Spinal cord (tissue), 10 donors: ENCODE data around the gene NCEH1. TPM values are rescaled to one million over a fixed set of nuclear protein-coding genes. Genes with fewer than 3 reads are reported as not detected.
"Not testable (repeated sequence)": the region's sequence is repeated elsewhere in the genome, so short reads cannot be mapped to it uniquely, and the experiment has no call there.

Source experiments
- DNase-seq, 6 donors: peaks; one replicate each; pipeline versions ENCODE4 v3.0.0 to v3.0.0-alpha.2; 2013 to 2015; ENCODE audit warnings: low spot score in 6 of 6, low read depth in 4 of 6
- H3K27ac ChIP-seq: one replicate; pipeline ENCODE4 v1.5.1; 2013; ENCODE audit warnings: low read depth, low read length, control low read depth
- H3K27me3 ChIP-seq: one replicate; pipeline ENCODE4 v1.6.1; 2013; ENCODE audit warnings: low read length; ENCODE audit not compliant: control insufficient read depth, insufficient read depth
- H3K36me3 ChIP-seq: one replicate; pipeline ENCODE4 v1.6.1; 2013; ENCODE audit warnings: low read length; ENCODE audit not compliant: control insufficient read depth, insufficient read depth
- H3K4me1 ChIP-seq: one replicate; pipeline ENCODE4 v1.6.1; 2013; ENCODE audit warnings: low read length; ENCODE audit not compliant: control insufficient read depth, insufficient read depth
- H3K4me3 ChIP-seq: one replicate; pipeline ENCODE4 v1.5.1; 2013; ENCODE audit warnings: low read depth, low read length, control low read depth
- H3K9me3 ChIP-seq: one replicate; pipeline ENCODE4 v1.6.1; 2013; ENCODE audit warnings: low read length; ENCODE audit not compliant: control insufficient read depth, insufficient read depth
- WGBS: methylation state at CpG from one replicate; pipeline ENCODE4 v1.1.5; 2013; ENCODE audit warnings: missing lambda C conversion rate; ENCODE audit not compliant: insufficient coverage; 5-methylcytosine and 5-hydroxymethylcytosine counted together
- long read RNA-seq, 4 donors: transcript quantifications; one replicate each; lab custom pipeline, GENCODE V29; 2026
- polyA plus RNA-seq, 2 donors: library from polyadenylated mRNA; unstranded; fragments of 120-200 nt; gene quantifications; one replicate each; pipeline ENCODE4 v1.2.1, GENCODE V29; 2013; ENCODE audit not compliant: insufficient read length in 2 of 2
- total RNA-seq, 2 donors: library from RNA; depleted of rRNA in 1 of 2; stranded (reverse); fragments of 120-200 nt in 1 of 2; fragments of >200 nt in 1 of 2; gene quantifications; one replicate each; pipeline versions ENCODE4 v1.2.3 to v1.2.4, GENCODE V29; 2013 to 2014
- donor health status: healthy.

NCEH1 gene
- total RNA-seq (10 to 100 TPM in 1 of 2 donors, 1 to 10 TPM in 1; 4.0 to 16.3 TPM), polyA plus RNA-seq (10 to 100 TPM; 10.1 to 12.8 TPM)
- long read RNA-seq, donor 1, full-length matches to known transcripts, result 5 of 5 reads
- long read RNA-seq, donor 1, partial matches to known transcripts, result 0 of 5 reads
- long read RNA-seq, donor 1, other reads (novel, unspliced or antisense), result 0 of 5 reads
- long read RNA-seq, donor 2, full-length matches to known transcripts, result 2 of 2 reads
- long read RNA-seq, donor 2, partial matches to known transcripts, result 0 of 2 reads
- long read RNA-seq, donor 2, other reads (novel, unspliced or antisense), result 0 of 2 reads
- long read RNA-seq, donor 3, full-length matches to known transcripts, result 1 of 1 reads
- long read RNA-seq, donor 3, partial matches to known transcripts, result 0 of 1 reads
- long read RNA-seq, donor 3, other reads (novel, unspliced or antisense), result 0 of 1 reads
- long read RNA-seq, donor 4, result 0 reads

DNA sequence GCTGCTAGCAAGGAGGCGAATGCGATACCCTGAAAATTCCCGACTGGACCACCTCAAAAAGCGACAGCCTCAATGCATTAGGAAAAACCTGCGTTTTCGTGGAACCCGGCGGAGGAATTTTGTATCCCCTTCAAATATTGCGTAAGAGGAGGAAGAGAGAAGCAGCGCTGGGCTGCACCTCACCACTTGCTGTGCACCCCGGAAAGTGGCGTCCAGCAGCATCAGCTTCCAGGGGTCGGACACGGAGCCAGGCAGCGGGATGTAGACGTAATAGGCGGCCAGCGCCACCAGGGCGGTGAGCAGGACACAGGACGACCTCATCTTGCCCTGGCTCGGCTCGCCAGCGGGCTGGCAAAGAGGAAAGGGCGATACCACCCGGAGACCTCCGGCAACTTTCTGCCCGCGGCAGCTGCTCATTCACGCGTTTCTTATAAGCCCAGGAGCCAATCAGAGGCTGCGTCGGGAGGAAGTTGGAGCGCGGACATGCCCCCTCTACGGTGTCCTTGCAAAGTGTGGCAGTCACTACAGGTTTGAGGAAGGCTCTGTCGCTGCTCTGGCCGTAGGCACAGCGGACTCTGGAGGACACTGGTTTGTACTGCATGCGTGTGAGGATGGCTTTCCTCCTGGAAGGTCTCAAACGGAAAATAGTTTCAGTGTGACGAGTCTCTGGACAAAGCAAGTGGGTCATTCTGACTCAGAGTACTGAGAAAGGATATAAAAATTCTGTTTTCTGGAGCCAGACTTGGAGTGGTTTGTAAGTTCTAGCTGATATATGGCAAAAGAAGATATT is at the start of gene NCEH1:
Gene NCEH1, minus strand, starts transcription at position 404 of the 790 bp plus-strand sequence. Its CDS starts 83 bp downstream, at position 321.
- peak; percentile 77 to 97 (median 85) for DNase-seq
- Histone ChIP-seq H3K36me3 (no peaks in the 10 kb centered on the region), H3K4me1 (peaks cover 2% of the 10 kb centered on the region), H3K9me3 (no peaks in the 10 kb centered on the region), H3K4me3 (peak within 1 kb of the TSS; percentile 96), H3K27me3 (no peaks in the 10 kb centered on the region), H3K27ac (peak within 1 kb of the TSS; percentile 89)
- WGBS, result 0% methylated on average over 41 of the region's 41 CpGs

GRCh38 chr3:172760416-172760815 is 49.5 kb upstream of the NCEH1 start:
- not testable (repeated sequence) for H3K4me1 ChIP-seq, H3K36me3 ChIP-seq, DNase-seq, H3K27ac ChIP-seq, H3K27me3 ChIP-seq, H3K4me3 ChIP-seq, H3K9me3 ChIP-seq
- WGBS, result 100% methylated on average over 2 of the region's 6 CpGs

DNA sequence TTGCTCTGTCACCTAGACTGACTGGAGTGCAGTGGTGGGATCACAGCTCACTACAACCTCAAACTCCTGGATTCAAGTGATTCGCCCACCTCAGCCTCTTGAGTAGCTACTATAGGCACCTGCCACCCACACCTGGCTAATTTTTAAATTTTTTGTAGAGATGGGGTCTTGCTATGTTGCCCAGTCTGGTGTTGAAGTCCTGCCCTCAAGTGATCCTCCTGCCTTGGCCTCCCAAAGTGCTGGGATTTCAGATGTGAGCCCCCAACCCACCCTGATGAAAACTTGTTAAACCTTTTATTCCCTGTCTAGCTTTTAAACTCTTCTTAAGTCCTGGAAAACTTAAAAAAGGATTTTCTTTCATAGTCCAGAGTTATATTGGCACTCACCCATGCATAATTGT is 42.3 kb upstream of the NCEH1 start:
- DNase-seq, result no peak
- Histone ChIP-seq H3K36me3 (no peaks in the 10 kb centered on the region), H3K4me3 (no peak overlapping the region), H3K4me1 (peaks cover 10% of the 10 kb centered on the region), H3K27ac (no peak overlapping the region), H3K9me3 (no peaks in the 10 kb centered on the region), H3K27me3 (no peaks in the 10 kb centered on the region)
- WGBS, result no CpG with 5 or more reads among the region's 1 CpG

GRCh38 chr3:172752651-172753050 is 41.8 kb upstream of the NCEH1 start:
- no peak overlapping the region for H3K4me3 ChIP-seq
- DNase-seq, result no peak
- no CpG with 5 or more reads among the region's 1 CpG for WGBS

DNA sequence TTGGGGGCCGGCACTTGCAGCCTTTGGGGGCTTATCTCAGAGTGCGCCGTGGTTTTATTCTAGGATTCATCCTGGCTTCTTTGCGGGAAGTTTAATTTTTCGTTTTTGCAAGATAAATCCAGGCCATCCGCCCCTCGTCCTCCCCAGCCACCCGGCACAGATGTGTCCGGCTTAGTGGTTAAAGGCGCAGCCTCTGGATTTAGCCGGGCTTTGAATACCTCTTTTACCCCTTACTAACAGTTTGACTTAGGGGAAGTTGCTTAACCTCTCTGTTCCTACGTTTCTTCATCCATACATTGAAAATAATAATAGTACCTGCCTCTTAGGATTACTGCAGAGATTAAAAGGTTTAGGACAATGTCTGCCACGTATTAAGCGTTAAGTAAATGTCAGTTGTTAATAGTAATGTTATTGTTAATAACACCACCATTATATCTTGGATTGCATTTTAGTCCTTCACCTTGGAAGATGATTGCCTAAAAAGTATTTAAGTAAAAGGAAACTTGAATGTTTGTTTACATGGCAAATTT is 40.4 kb upstream of the NCEH1 start:
- WGBS, result 0% methylated on average over 9 of the region's 14 CpGs
- peak overlapping the region; percentile 88 for H3K4me3 ChIP-seq
- no peaks in the 10 kb centered on the region for H3K27me3 ChIP-seq
- H3K27ac ChIP-seq, result peak overlapping the region; percentile 80
- peaks cover 10% of the 10 kb centered on the region for H3K4me1 ChIP-seq
- no peaks in the 10 kb centered on the region for H3K9me3 ChIP-seq
- no peak for DNase-seq
- H3K36me3 ChIP-seq, result no peaks in the 10 kb centered on the region

More at GRCh38 chr3:172752651-172753050, 41.8 kb upstream of the NCEH1 start:
- no peaks in the 10 kb centered on the region for H3K36me3 ChIP-seq
- H3K4me1 ChIP-seq, result peaks cover 10% of the 10 kb centered on the region
- H3K9me3 ChIP-seq, result no peaks in the 10 kb centered on the region
- H3K27me3 ChIP-seq, result no peaks in the 10 kb centered on the region
- H3K27ac ChIP-seq, result no peak overlapping the region

DNA sequence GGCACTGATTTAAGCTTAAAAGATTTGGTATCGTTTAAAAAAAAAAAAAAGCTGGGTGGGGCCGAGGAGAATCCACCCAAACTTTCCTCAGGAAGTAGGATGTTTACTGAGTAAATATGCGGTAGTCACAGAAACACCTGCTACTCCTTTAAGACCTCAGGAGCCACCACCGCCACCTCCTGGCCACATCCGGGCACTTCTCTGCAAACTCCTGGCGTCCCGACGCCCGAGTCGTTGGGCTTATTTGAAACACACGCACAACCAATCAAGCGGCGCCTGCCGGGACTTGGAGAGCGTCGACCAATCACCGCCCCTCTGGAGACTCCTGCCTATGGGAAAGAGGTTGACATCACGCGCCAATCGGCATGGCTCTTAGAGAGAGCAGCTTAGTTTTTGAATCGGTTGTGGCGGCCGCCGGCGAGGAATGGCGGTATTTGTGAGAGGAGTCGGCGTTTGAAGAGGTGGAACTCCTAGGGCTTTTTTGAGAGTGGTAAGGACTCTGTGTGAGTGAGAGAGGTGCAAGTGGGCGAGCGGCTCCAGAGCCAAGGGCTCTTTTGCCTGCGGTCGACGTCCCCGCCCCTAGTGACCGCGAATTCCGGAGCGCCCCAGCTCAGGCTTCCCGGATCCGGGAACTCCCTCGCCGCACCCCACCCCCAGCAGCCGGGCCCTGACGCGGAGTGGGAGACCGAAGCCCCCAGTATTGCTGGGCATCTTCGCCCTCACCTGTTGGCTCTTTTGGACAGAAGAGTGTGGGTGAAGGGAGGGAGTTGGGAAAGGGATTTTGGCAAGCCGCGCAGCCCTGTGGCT is 39.7 kb upstream of the NCEH1 start, which contains the start of gene ECT2:
Gene ECT2, plus strand, starts transcription at position 359 of the 807 bp plus-strand sequence. CDS start 3,805 bp downstream, outside the sequence.
- WGBS, result 0% methylated on average over 44 of the region's 49 CpGs
- Histone ChIP-seq H3K4me1 (peaks cover 10% of the 10 kb centered on the region), H3K4me3 (peak within 1 kb of the TSS; percentile 88), H3K36me3 (no peaks in the 10 kb centered on the region), H3K27me3 (no peaks in the 10 kb centered on the region), H3K9me3 (no peaks in the 10 kb centered on the region), H3K27ac (peak within 1 kb of the TSS; percentile 80)
- peak; percentile 94 to 100 (median 99) for DNase-seq

DNA sequence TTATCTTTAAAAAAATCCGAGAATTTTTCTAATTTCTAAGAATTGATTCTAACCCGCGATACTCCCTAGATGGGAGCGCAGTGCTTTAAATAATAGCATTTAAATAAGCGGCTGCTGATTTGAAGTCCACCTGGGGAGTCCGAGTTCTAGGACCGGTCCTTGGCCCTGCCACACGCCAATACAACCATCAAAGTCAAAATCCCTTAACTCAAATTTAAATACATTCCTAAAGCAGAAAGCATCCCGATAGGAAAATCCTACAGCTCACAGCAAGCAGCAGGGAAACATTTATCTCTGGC is 39.2 kb upstream of the NCEH1 start:
- 0% methylated on average over 3 of the region's 9 CpGs for WGBS
- no peak for DNase-seq
- Histone ChIP-seq H3K4me3 (peak overlapping the region; percentile 88), H3K4me1 (peaks cover 10% of the 10 kb centered on the region), H3K36me3 (no peaks in the 10 kb centered on the region), H3K27ac (peak overlapping the region; percentile 59), H3K27me3 (no peaks in the 10 kb centered on the region), H3K9me3 (no peaks in the 10 kb centered on the region)

GRCh38 chr3:172749230-172749965 is 38.5 kb upstream of the NCEH1 start:
- H3K36me3 ChIP-seq, result no peaks in the 10 kb centered on the region
- peak overlapping the region; percentile 88 for H3K4me3 ChIP-seq
- H3K9me3 ChIP-seq, result no peaks in the 10 kb centered on the region
- H3K27ac ChIP-seq, result peak overlapping the region; percentile 59
- DNase-seq, result peak in 2 of 6 donors; percentile 14 to 71
- no peaks in the 10 kb centered on the region for H3K27me3 ChIP-seq
- peaks cover 10% of the 10 kb centered on the region for H3K4me1 ChIP-seq
- no CpG with 5 or more reads among the region's 8 CpGs for WGBS
